COLO668 (cell line): Measurements from ENCODE around the gene DLG1.

Experiments used
- DNase-seq: peaks from one replicate; lab custom pipeline; 2025; ENCODE audit not compliant: unreplicated experiment; lab: John Stamatoyannopoulos, UW

The DLG1 gene

GRCh38 chr3:197175503-197175902 is 122.9 kb downstream of the DLG1 start:
- no peak for DNase-seq

GRCh38 chr3:197174927-197175326 is 123.5 kb downstream of the DLG1 start:
- no peak for DNase-seq

GRCh38 chr3:197173620-197174019 is 124.8 kb downstream of the DLG1 start:
- no peak for DNase-seq

- no peak for DNase-seq
Observed at GRCh38 chr3:197171481-197172067, 126.8 kb downstream of the DLG1 start.

GRCh38 chr3:197169028-197169427 is 129.4 kb downstream of the DLG1 start:
- no peak for DNase-seq

GRCh38 chr3:197168606-197169005 is 129.8 kb downstream of the DLG1 start:
- no peak for DNase-seq

GRCh38 chr3:197168063-197168462 is 130.3 kb downstream of the DLG1 start:
- DNase-seq = no peak

- no peak for DNase-seq
Observed at GRCh38 chr3:197167549-197167948, 130.9 kb downstream of the DLG1 start.

GRCh38 chr3:197165890-197166289 is 132.5 kb downstream of the DLG1 start:
- DNase-seq = no peak

GRCh38 chr3:197155046-197155445 is 143.4 kb downstream of the DLG1 start:
- no peak for DNase-seq

- DNase-seq = peak; percentile 1
Observed at GRCh38 chr3:197151580-197151979, 146.8 kb downstream of the DLG1 start.

GRCh38 chr3:197149528-197149927 is 148.9 kb downstream of the DLG1 start:
- no peak for DNase-seq

GRCh38 chr3:197144188-197144587 is 154.2 kb downstream of the DLG1 start:
- DNase-seq = no peak

- DNase-seq = no peak
Observed at GRCh38 chr3:197139586-197139985, 158.8 kb downstream of the DLG1 start.

GRCh38 chr3:197137751-197138150 is 160.7 kb downstream of the DLG1 start:
- no peak for DNase-seq

- DNase-seq = no peak
Observed at GRCh38 chr3:197136744-197137143, 161.7 kb downstream of the DLG1 start.

- DNase-seq = no peak
Observed at GRCh38 chr3:197135212-197135611, 163.2 kb downstream of the DLG1 start.

GRCh38 chr3:197132916-197133530 is 165.4 kb downstream of the DLG1 start:
- no peak for DNase-seq

GRCh38 chr3:197125636-197126035 is 172.8 kb downstream of the DLG1 start:
- DNase-seq = no peak

- DNase-seq = no peak
Observed at GRCh38 chr3:197124713-197125112, 173.7 kb downstream of the DLG1 start.

GRCh38 chr3:197122394-197122793 is 176.0 kb downstream of the DLG1 start:
- DNase-seq = no peak

GRCh38 chr3:197117114-197117513 is 181.3 kb downstream of the DLG1 start:
- DNase-seq = no peak

GRCh38 chr3:197114007-197114406 is 184.4 kb downstream of the DLG1 start:
- no peak for DNase-seq
